ENCODE data around the gene TET1.

GRCh38 chr10:68602434-68602833, 42.3 kb downstream of the TET1 start:
- TF ChIP-seq CTCF (IDR thresholded peaks at IDR 0.05), result no peak
- TF ChIP-seq POLR2A (IDR thresholded peaks at IDR 0.05), result no peak
